Superior temporal gyrus (tissue), 1 donor: ENCODE results near the gene ANKRD13D.

Source experiments
- DNase-seq: peaks from one replicate; pipeline ENCODE4 v3.0.0-alpha.2; 2016; ENCODE audit errors: extremely low spot score

The ANKRD13D gene

DNA sequence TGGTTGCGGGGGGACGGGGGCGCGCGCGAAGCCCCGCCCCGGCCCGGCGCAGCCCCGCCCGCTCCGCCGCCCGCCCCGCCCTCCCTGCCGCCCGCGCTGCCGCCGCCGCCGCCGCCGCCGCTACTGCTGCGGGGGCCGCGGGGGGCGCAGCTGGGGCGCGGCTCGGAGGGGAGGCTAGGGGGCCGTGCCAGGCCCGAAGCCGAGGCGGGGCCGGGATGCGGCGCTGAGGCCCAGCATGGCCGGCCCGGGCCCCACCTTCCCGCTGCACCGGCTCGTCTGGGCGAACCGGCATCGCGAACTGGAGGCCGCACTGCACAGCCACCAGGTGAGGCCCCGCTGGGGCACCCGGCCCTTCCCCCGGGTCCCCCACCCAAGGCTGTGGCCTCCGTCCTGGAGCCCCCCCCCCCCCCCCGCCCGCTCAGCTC, at the start of gene ANKRD13D:
TSS of gene ANKRD13D (plus strand) at position 78 of the 425 bp plus-strand sequence. CDS start at position 236, 158 bp downstream.
- DNase-seq = peak; percentile 59

DNA sequence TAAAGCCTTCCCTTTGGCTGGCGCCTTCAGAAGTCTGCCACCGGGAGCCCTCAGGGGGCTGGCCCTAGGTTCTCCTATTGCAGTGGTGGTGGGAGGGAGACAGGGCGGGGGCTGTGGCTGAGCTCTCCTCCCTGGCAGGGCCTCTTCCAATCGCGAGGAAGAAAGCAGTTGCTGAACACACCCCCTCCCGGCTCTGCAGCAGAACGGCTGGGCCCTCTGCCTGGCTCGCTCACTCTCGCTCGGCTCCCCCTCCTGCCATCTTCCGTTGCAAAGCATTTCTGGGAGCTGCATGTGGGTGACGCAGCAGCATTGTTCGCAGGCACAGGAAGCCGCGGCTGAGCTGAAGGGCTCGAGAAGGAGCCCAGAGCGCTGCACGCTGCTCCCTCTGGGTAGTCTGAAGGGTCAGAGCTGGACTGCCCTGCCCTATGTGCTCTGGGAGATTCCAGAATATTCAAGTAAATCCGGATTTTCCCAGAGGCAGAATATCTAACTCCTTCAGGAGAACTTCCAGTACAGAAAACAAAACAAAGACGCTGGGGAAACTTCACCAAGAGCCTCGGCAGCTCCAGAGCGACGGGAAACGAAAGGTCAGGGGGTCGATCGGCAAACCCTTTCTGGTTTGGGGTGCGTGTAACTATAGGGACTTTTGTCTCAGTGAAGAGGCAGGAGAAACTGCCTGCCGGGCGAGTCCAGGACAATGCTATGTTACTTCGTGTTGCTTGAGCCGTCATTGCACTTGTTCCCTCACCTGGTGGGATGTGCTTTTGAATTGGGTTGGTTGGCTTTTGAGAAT, 49.1 kb upstream of the ANKRD13D start:
- peak; percentile 96 for DNase-seq

DNA sequence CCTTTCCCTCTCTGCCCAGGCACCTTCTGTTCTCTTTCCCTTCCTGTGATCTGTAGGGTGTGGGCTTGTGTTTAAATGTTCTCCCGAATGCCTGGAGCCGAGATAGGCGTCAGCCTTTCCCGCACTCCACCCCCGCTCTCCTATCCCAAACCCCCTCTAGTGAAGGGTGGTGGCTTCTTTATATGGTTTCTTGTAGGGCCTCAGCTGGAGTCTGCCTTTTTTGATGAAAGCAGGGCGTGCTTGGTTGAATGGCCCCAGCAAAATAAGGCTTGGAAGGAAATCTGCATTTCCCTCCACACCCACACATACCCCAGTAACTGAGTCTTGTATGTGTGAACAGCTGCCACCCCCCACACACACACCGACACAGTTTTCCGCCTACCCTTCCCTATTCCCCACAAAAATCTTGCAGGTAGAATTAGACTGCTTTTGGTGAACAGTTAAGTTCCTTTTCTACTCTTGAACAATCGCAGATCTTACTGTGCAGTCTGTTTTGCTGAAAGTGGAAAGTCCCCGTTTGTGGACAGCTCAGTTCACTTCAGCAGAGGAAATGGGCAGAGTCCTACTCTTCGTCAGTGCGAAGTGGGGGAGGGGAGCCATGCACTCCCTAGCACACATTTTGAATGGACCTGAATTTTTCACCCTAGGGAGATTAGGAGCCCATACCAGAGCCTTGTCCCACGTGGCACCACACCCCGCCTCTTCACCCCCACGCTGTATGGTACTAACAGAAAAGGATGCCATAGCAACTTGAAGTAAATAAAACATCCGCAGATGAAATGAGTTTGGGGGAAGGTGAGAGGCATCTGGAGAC, 48.3 kb upstream of the ANKRD13D start:
- peak; percentile 60 for DNase-seq

DNA sequence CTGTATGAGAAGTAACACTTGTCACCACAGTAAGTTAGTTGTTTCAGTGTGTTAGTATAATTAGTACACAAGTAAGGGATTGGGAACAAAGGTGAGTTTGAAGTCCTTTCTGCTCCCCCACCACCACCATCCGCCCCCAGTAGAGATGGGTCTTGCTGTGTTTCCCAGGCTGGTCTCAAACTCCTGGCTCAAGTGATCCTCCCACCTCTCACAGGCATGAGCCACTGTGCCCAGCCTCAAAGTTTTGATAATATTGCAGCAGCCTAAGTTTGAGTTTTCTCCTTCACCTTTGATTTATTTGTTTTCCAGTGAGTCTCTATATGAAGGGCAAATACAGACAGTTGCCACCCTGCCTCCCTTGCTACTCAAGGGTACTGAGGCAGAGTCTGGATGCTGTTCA, 46.6 kb upstream of the ANKRD13D start:
- DNase-seq = no peak

DNA sequence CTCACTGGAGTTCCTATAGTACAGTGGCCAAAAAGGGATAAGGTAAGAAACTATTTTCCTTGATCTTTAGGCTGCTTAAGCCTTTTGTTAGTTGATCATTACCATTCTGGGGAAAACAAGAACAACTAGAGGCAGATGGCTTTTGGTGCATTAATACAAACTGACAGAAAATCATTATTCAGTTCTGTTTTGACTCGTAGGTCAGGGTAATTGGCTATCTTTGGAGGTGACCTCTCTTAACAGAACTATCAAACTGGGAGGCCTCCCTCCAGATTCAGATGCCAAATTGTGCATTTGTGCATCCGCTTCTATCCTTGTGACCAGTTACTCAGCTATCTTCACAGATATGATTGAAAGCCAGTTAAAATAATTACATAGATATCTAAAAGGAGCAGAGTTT, 46.1 kb upstream of the ANKRD13D start:
- DNase-seq = no peak

DNA sequence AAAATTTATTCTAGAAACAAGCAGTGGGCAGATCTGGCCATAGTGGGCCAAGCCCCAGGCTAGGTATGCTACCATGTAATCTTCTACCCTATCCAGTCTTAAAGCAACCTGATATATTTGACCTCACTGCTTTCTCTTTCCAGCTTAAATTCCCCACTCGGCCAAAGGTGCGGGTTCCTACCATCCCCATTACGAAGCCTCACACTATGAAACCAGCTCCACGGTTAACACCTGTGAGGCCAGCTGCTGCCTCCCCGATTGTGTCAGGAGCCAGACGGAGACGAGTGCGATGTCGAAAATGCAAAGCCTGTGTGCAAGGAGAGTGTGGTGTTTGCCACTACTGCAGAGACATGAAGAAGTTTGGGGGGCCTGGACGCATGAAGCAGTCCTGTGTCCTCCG, 44.1 kb upstream of the ANKRD13D start:
- DNase-seq = no peak

DNA sequence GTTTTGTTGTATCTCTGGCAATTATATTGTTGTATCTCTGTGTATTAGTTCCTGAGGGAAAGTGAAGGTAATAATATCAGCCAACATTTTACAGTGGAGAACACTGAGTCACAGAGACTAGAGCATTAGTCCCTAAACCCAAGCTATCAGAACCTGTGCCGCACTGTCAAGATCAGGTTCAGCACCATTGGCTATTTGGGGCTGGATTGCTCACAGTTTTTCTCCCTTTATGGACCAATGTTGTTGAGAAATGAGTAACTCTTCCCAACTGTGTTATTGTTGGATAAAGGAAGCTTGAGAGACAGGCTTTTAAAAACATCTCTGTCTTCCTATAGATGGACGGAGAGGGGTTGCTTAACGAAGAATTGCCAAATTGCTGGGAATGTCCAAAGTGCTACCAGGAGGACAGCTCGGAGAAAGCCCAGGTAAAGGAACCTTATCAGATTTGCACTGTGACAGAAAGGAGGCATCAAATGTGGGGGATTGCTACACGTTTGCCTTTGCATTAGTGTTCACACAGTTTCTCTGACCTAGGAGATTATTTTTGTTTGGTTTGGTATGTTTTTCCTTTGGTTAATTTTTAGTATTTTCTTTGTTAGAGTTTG, 41.1 kb upstream of the ANKRD13D start:
- DNase-seq = no peak

DNA sequence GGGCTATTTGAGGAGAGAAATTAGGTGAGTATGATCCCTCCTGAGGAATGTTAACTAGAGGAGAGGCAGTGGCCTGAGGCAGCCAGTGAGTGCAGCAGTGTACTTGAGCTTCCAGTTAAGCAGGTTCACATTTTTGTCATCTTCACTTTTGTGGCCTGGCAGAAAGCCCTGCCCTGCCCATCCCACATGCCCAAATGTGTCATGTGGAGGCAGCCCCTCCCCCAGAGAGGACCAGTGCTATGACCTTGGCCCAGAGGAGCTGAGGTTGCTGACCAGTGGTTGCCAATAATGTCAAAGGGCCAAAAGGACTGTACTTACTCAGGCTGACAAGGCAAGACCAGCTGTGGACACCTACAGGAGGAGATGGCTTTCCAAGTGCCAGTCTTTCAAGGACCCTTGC, 40.5 kb upstream of the ANKRD13D start:
- no peak for DNase-seq

DNA sequence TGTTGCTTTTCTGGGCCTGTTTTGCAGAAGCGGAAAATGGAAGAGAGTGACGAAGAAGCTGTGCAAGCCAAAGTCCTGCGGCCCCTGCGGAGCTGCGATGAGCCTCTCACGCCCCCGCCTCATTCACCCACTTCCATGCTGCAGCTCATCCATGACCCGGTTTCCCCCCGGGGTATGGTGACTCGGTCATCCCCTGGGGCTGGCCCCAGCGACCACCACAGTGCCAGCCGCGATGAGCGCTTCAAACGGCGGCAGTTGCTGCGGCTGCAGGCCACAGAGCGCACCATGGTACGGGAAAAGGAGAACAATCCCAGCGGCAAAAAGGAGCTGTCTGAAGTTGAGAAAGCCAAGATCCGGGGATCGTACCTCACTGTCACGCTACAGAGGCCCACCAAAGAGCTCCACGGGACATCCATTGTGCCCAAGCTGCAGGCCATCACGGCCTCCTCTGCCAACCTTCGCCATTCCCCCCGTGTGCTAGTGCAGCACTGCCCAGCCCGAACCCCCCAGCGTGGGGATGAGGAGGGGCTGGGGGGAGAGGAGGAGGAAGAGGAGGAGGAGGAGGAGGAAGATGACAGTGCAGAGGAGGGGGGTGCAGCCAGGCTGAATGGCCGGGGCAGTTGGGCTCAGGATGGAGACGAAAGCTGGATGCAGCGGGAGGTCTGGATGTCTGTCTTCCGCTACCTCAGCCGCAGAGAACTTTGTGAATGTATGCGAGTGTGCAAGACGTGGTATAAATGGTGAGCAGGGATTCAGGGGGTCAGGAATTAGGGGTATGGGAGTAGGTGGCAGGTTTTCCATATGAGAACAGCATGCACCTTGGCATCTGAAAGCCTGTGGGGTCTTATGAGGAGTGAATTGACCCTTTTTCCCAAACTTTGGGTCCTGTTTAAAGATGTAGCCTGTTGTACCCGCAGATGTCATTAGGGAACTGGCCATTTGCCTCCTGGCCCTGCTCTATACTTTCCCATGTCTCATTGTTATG, 38.8 kb upstream of the ANKRD13D start:
- DNase-seq = no peak

DNA sequence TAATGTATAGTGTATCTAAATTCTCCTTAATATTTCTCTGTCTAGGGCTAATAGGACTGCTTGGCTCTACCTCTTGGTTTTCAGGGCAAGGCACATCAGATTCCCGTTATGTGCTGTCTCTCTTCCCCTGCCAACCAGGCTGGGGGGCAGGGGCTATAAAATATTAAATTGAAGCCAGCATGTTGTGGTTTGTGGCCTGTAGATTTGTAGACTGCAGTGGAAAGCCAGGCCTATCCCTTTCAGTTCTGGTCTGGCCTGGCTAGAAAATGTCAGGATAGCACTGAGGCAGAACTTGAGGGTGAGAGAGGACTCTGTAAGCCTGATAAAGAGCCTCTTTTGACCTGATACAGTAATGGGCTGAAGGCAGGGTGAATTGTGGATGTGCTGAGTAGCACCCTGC, 37.3 kb upstream of the ANKRD13D start:
- DNase-seq = no peak

DNA sequence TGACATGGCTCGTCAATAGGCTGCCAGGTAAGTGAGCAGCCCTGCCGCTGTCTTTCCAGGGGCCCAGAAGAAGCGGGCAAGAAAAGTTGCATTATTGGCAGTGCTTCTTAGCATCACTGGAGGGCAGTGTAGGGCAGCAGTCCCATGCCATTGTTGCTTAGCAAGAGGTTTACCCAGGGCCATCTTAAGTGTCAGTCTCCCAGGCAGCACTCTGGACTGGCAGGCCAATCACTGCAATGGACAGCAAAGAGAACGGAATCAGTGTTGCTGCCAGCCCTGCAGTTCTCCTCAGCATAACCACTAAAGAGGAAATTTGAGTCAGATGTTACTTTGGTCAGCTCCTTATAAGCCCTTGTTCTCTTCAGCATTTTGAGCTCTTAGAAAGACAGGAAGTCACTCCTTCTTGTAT, 36.3 kb upstream of the ANKRD13D start:
- DNase-seq = peak; percentile 37

DNA sequence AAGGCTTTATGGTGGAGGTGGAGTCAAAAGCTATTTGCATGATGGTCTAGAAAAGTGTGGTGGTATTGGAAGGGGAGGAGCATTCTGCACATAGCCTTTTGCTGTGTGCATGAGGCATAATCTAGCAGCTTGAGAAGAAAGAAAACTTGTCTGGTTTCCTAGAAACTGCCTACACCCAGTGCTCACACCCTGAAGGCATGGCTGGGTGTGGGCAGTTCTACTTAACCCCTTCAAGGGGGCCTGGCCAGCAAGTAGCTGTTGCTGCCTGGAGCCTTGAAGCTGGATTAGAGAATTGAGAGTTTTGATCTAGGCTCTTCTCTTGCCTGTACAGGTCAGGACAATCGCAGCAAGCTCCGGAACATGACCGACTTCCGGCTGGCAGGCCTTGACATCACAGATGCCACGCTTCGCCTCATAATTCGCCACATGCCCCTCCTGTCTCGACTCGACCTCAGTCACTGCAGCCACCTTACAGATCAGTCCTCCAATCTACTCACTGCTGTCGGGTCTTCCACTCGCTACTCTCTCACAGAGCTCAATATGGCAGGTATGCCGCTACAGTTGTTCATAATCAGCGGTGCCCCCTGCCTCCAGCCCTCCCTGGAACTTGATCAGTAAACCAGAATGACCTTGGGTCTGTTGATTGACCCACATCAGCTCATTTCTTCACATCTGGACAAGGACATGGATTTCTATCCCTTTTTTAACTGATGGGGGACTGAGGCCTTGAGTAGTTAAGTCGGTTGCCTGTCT, 35.1 kb upstream of the ANKRD13D start:
- DNase-seq = no peak

DNA sequence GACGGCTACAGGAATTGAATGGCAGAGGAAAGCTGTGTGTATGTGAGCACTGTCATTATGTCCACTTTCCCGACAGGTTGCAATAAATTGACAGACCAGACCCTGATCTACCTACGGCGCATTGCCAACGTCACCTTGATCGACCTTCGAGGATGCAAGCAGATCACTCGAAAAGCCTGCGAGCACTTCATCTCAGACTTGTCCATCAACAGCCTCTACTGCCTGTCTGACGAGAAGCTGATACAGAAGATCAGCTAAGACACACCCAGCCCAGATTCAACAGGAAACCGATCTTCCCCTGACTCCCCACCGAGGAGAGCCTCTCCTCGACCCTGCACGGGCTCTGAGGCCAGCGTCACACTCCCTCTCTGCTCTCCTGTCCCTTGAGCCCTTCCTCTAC, 34.3 kb upstream of the ANKRD13D start:
- DNase-seq = no peak

DNA sequence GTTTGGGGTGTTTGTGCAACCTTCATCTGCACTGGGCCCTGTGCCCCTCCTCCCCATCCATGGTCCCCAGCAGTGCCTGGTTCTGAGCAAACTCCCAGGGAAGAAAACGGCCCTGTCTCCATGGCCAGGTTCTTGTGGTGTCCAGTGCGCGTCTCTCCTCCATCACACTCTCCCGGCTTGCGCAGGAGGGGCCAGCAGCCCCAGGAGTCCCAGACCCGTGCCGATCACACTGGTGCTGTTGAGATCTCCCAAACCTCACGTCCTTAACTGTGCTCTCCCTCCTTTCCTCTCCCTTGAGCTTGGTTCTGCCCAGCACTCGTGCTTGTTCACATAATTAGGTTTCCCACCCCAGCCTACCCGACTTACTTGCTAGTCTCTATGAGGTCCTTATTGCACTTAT, 33.8 kb upstream of the ANKRD13D start:
- no peak for DNase-seq

DNA sequence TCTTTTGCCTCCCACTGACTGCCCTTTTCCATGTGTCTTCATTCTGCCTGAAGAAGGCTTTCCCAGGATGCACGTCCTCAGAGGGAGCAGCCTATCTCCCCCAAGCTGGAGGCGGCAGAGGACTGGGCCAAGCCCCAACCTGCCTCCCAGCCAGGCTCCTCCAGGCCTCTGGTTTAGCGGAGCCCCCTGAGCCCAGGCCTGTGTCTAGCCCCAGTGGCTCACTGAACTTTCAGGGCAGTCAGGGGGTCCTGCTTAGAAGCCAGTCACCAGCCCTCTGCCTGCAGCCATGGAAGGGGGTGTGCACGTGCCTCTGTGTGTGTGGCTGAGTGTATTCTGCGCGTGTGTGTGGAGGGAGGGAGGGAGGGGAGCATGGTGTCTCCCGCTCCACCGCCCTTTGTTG, 33.2 kb upstream of the ANKRD13D start:
- DNase-seq = no peak

DNA sequence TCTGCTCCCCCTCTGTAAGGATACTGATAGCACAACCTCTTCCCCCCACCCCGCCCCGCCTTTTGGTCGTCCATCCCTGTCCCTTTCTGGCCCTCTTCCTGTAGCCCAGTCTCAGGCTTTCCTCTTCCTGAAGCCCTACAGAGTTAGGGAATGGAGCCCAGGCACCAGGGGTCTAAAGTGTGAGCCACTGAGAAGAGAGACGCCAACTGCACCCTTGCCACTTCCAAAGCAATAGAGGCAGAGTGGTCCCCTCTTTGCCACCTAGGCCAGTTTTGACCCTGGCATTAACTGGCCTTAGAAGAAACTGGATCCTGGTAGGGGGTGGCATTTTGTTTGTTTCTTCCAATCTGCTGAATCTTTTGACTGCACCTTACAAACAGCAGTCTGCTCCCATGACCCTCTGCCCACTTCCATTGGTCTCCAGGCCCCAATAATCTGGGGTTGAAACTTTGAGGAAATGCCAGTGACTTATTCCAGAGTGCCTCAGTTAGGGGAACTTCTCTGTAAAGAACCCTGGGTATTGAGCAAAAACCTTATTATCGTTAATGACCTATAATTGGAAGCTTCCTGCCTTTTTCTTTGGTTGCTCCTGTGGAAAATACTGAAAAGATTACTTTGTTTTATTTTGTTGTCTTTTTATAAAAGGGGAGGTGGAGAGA, 32.5 kb upstream of the ANKRD13D start:
- DNase-seq = no peak

DNA sequence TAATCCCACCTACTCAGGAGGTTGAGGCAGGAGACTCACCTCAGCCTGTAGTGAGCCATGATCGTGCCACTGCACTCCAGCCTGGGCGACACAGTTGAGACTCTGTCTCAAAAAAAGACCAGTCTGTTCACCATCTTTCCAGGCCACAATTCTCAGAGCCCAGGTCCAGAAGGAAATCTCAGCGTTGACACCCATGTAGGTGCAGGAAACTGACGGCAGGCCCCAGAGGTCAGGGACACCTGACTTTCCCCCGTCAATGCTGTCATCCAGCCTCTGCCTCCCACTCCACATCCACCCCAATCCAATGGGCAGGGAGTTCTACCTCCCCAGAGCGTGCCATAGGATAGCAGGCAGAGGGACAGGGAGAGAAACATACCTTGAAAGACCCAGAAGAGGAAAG, 28.7 kb upstream of the ANKRD13D start:
- DNase-seq = no peak

DNA sequence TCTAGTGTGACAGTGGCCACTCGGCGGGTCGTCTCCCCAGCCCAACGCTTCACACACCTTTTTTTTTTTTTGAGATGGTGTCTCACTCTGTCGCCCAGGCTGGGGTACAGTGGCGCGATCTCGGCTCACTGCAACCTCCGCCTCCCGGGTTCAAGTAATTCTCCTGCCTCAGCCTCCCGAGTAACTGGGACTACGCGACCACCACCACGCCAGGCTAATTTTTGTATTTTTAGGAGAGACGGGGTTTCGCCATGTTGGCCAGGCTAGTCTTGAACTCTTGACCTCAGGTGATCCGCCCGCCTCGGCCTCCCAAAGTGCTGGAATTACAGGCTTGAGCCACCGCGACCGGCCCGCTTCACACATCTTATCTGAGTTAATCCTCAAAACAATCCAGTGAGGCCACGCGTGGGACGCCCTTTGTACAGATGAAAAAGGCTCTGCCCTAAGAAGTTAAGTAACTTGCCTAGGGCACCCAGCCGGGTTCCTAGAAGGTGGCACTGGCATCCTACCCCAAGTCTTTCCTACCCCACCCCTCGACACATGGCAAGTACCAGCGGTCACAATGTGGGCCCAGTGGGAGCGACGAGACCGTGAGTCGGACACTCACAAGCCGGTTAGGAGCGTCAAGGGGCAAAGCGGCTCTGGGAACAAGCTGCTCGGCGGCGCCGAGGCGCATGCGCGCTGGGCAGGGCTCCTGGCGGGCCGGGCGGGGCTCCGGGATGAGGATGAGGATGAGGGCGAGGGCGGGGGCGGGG, 28.0 kb upstream of the ANKRD13D start:
- peak; percentile 53 for DNase-seq

DNA sequence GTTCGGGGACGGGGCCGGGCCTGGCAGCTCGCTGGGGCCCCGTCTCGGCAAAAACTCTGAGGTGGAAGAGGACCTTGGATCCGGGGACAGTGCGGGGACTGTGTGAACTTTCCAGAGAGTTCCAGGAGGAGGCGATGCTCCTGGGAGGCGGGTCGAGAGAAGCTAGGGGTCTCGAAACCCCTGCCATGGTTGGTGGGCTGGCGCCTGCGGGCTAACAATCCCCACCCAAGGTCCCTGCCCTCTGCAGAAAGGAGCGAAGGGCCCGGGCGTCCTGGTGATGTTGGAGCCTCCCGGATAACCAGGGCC, 27.5 kb upstream of the ANKRD13D start:
- no peak for DNase-seq
